Glomerular visceral epithelial cell (primary cell): ENCODE results near the gene FBXO27.
"Not testable (repeated sequence)": the region's sequence is repeated elsewhere in the genome, so short reads cannot be mapped to it uniquely, and the experiment has no call there.

Experiments
- DNase-seq: peaks from one replicate; pipeline ENCODE4 v3.0.0-alpha.2; 2016; ENCODE audit errors: extremely low spot score

Gene FBXO27

GRCh38 chr19:39038098-39038497 lies 5.7 kb upstream of the FBXO27 start:
- peak; percentile 58 for DNase-seq

GRCh38 chr19:39037194-39037593 lies 4.8 kb upstream of the FBXO27 start:
- DNase-seq: no peak

GRCh38 chr19:39036581-39036980 lies 4.2 kb upstream of the FBXO27 start:
- DNase-seq: no peak

GRCh38 chr19:39031368-39032062 lies 834 bp downstream of the FBXO27 start:
- DNase-seq: peak; percentile 99

GRCh38 chr19:39030854-39031367 lies 1.4 kb downstream of the FBXO27 start:
- DNase-seq: no peak

- no peak for DNase-seq
Measured at GRCh38 chr19:39024875-39025641, 7.3 kb downstream of the FBXO27 start.

GRCh38 chr19:39021063-39021462 lies 11.3 kb downstream of the FBXO27 start:
- DNase-seq: no peak

GRCh38 chr19:39017646-39018045 lies 14.7 kb downstream of the FBXO27 start:
- DNase-seq: no peak

- no peak for DNase-seq
Measured at GRCh38 chr19:39017026-39017425, 15.3 kb downstream of the FBXO27 start.

- DNase-seq: no peak
Measured at GRCh38 chr19:39014037-39014436, 18.3 kb downstream of the FBXO27 start.

- DNase-seq: no peak
Measured at GRCh38 chr19:39009001-39009400, 23.3 kb downstream of the FBXO27 start.

GRCh38 chr19:39008137-39008536 lies 24.2 kb downstream of the FBXO27 start:
- DNase-seq: no peak

GRCh38 chr19:39007096-39007495 lies 25.3 kb downstream of the FBXO27 start:
- DNase-seq: no peak

- DNase-seq: no peak
Measured at GRCh38 chr19:39004403-39004802, 27.9 kb downstream of the FBXO27 start.

GRCh38 chr19:39003796-39004195 lies 28.6 kb downstream of the FBXO27 start:
- DNase-seq: no peak

GRCh38 chr19:39003188-39003587 lies 29.2 kb downstream of the FBXO27 start:
- DNase-seq: no peak

GRCh38 chr19:39001041-39001440 lies 31.3 kb downstream of the FBXO27 start:
- DNase-seq: no peak

GRCh38 chr19:38997576-38997975 lies 34.8 kb downstream of the FBXO27 start:
- DNase-seq: not testable (repeated sequence)

GRCh38 chr19:38993271-38993670 lies 39.1 kb downstream of the FBXO27 start:
- peak; percentile 74 for DNase-seq

- DNase-seq: peak; percentile 80
Measured at GRCh38 chr19:38990949-38991697, 41.2 kb downstream of the FBXO27 start.

- DNase-seq: not testable (repeated sequence)
Measured at GRCh38 chr19:38989614-38990013, 42.7 kb downstream of the FBXO27 start.

- DNase-seq: peak; percentile 69
Measured at GRCh38 chr19:38989066-38989605, 43.2 kb downstream of the FBXO27 start.
